HG03575 (cell line): ENCODE results near the gene NCKAP1.

Source experiments
- ATAC-seq: cut with Tn5 transposase; IDR thresholded peaks from one replicate; pipeline ENCODE4 v1.9.1; 2021; ENCODE audit not compliant: unreplicated experiment, insufficient number of reproducible peaks, low FRiP score; ENCODE audit errors: extremely low read depth

Gene NCKAP1

GRCh38 chr2:182862091-182862490 is 176.2 kb downstream of the NCKAP1 start:
- no peak for ATAC-seq

GRCh38 chr2:182860858-182861257 is 177.4 kb downstream of the NCKAP1 start:
- no peak for ATAC-seq
